Osteoblast (primary cell): ENCODE results near the gene AQP7. TPM values are rescaled to one million over a fixed set of nuclear protein-coding genes. Genes with fewer than 3 reads are reported as not detected.
A peak's percentile ranks its signal among the peaks of the same experiment; 100 is the strongest.

Source experiments
- DNase-seq: peaks from one replicate; pipeline ENCODE4 v3.0.0; 2011; ENCODE audit warnings: low spot score, mixed read lengths; ENCODE audit not compliant: insufficient read length; ENCODE audit errors: missing footprints
- H2AFZ ChIP-seq: 2 replicates; pipeline ENCODE4 v1.6.0; 2011; ENCODE audit warnings: mild to moderate bottlenecking, low read length
- H3K27ac ChIP-seq: 2 replicates; pipeline ENCODE4 v1.5.1; 2011; ENCODE audit warnings: mild to moderate bottlenecking, low read depth, low read length, moderate library complexity
- H3K27me3 ChIP-seq: 2 replicates; pipeline ENCODE4 v1.6.0; 2012; ENCODE audit warnings: mild to moderate bottlenecking, control low read depth, inconsistent platforms, low read length, moderate library complexity; ENCODE audit not compliant: insufficient read depth
- H3K36me3 ChIP-seq: 2 replicates; pipeline ENCODE4 v1.5.1; 2011; ENCODE audit warnings: mild to moderate bottlenecking, low read length, control low read depth, moderate library complexity; ENCODE audit not compliant: insufficient read depth
- H3K4me1 ChIP-seq: 2 replicates; pipeline ENCODE4 v1.5.1; 2011; ENCODE audit warnings: mild to moderate bottlenecking, low read length, control low read depth, moderate library complexity; ENCODE audit not compliant: insufficient read depth
- H3K4me2 ChIP-seq: 2 replicates; pipeline ENCODE4 v1.6.0; 2011; ENCODE audit warnings: mild to moderate bottlenecking, low read length; ENCODE audit not compliant: insufficient read depth
- H3K4me3 ChIP-seq: fragments of 200-600 bp; sonication (generic); 3 replicates; pipeline ENCODE4 v1.5.1; 2012; ENCODE audit warnings: mild to moderate bottlenecking, low read length, inconsistent platforms; ENCODE audit not compliant: insufficient read depth
- H3K79me2 ChIP-seq: 2 replicates; pipeline ENCODE4 v1.6.0; 2012; ENCODE audit warnings: mild to moderate bottlenecking, low read length, control low read depth, inconsistent platforms; ENCODE audit not compliant: insufficient read depth
- H3K9me3 ChIP-seq: 2 replicates; pipeline ENCODE4 v1.5.1; 2011; ENCODE audit warnings: low read depth, low read length, control low read depth
- H4K20me1 ChIP-seq: 2 replicates; pipeline ENCODE4 v1.6.0; 2012; ENCODE audit warnings: mild to moderate bottlenecking, low read length, control low read depth; ENCODE audit not compliant: insufficient read depth
- total RNA-seq: library from RNA; depleted of rRNA; stranded (reverse); fragments of >200 nt; gene quantifications from 2 replicates; pipeline ENCODE4 v1.2.3, GENCODE V29; 2012
- TF ChIP-seq, protein P1 (sequence below): IDR thresholded peaks from 2 replicates; pipeline ENCODE4 v1.5.1; 2011; ENCODE audit warnings: mild to moderate bottlenecking, low read depth, low read length, moderate library complexity; ENCODE audit errors: extremely low read depth

The AQP7 gene
- total RNA-seq, 1 donor = not detected

DNA sequence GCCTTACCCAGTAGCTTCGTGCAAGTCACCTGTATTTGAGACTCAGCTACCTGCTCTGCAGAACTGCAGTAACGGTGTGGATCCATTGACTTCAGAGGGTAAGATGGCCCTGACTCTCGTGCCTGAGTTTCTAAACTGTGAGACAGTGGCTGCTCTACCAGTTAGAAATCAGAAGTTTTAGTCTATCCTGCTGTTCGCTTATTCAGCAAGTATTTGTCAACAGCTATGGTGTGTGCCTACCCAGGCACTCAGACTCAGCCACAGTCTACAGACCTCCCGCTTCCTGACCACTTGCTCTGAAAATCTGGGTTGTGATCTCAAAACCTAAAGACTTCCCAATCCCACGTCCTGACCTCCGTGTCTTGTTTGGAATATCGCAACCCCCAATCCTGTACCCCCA is 31.5 kb upstream of the AQP7 start:
- TF ChIP-seq, protein P1, sequence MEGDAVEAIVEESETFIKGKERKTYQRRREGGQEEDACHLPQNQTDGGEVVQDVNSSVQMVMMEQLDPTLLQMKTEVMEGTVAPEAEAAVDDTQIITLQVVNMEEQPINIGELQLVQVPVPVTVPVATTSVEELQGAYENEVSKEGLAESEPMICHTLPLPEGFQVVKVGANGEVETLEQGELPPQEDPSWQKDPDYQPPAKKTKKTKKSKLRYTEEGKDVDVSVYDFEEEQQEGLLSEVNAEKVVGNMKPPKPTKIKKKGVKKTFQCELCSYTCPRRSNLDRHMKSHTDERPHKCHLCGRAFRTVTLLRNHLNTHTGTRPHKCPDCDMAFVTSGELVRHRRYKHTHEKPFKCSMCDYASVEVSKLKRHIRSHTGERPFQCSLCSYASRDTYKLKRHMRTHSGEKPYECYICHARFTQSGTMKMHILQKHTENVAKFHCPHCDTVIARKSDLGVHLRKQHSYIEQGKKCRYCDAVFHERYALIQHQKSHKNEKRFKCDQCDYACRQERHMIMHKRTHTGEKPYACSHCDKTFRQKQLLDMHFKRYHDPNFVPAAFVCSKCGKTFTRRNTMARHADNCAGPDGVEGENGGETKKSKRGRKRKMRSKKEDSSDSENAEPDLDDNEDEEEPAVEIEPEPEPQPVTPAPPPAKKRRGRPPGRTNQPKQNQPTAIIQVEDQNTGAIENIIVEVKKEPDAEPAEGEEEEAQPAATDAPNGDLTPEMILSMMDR = no peak
- H2AFZ ChIP-seq = no peak overlapping the region
- H3K4me1 ChIP-seq = no peaks in the 10 kb centered on the region
- no peaks in the 10 kb centered on the region for H3K9me3 ChIP-seq
- H3K27me3 ChIP-seq = peaks cover 25% of the 10 kb centered on the region
- no peak overlapping the region for H3K27ac ChIP-seq
- no peak overlapping the region for H3K4me3 ChIP-seq
- no peaks in the 10 kb centered on the region for H4K20me1 ChIP-seq
- H3K4me2 ChIP-seq = no peak overlapping the region
- no peaks in the 10 kb centered on the region for H3K36me3 ChIP-seq
- H3K79me2 ChIP-seq = no peaks in the 10 kb centered on the region
- DNase-seq = no peak

DNA sequence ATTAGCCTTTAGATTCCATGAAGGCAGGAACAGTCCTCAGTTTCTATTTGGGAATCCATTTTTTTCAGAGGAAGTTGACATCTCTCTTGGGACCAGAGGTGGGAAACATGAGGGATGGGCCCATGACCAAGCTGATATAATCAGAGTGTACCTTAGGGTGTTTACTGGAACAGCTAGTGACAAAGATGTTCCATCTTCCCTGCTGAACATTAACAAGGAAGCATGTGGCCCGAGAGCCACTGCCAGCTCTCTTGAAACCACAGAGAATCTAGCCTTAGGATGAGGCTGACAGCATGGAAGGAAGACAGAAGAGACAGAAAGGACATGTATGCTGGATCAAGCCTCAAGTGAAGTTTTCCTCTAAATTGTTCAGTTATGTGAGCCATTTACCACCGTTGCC is 29.1 kb upstream of the AQP7 start:
- H3K4me2 ChIP-seq = no peak overlapping the region
- H3K36me3 ChIP-seq = no peaks in the 10 kb centered on the region
- TF ChIP-seq, protein P1 = no peak
- no peaks in the 10 kb centered on the region for H4K20me1 ChIP-seq
- DNase-seq = no peak
- no peak overlapping the region for H3K4me3 ChIP-seq
- no peaks in the 10 kb centered on the region for H3K9me3 ChIP-seq
- H3K27ac ChIP-seq = no peak overlapping the region
- no peaks in the 10 kb centered on the region for H3K4me1 ChIP-seq
- H3K79me2 ChIP-seq = no peaks in the 10 kb centered on the region
- peaks cover 21% of the 10 kb centered on the region for H3K27me3 ChIP-seq
- no peak overlapping the region for H2AFZ ChIP-seq

DNA sequence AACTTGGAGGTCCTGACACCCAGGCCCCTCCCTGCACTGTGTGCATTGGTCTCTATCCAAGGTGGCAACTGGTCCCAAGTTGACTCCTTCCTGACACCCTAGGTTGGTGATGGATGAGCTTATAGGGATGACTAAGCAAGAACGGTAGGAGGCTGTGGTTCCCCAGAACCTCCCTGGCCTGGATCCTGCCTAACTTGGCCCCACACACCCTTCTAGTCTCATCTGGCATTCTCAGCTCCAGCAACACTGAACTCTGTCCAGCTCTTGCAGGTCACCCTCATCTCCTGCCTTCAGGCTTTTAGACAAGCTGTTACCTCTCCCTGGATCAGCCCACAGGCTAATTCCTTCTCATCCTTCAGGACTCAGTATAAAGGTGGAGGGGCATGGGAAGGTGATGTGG is 28.6 kb upstream of the AQP7 start:
- no peak overlapping the region for H2AFZ ChIP-seq

DNA sequence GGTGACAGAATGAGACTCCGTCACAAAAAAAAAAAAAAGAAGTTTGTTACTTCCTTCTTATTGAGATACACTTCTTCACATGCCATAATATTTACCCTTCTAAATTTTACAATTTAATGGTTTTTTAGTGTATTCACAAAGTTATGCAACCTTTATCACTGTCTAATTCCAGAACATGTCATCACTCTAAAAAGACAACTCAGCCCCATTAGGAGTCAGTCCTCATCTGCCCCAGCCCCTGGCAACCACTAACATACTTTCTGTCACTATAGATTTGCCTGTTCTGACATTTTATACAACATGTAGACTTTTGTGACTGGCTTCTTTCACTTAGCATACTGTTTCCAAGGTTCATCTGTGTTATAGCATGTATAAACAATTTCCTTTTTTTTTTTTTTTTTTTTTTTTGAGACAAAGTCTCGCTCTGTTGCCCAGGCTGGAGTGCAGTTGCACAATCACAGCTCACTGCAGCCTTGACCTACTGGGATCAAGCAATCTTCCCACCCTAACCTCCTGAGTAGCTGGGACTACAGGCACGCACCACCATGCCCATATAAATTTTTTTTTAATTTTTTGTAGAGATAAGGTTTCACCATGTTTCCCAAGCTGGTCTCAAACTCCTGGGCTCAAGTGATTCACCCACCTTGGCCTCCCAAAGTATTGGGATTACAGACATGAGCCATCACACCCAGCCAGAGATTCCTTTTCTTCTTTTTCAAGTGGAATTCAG is 27.1 kb upstream of the AQP7 start:
- Histone ChIP-seq H3K27ac (no peak overlapping the region), H3K9me3 (no peaks in the 10 kb centered on the region), H3K36me3 (no peaks in the 10 kb centered on the region), H3K4me3 (no peak overlapping the region), H3K27me3 (peaks cover 2% of the 10 kb centered on the region), H3K4me2 (no peak overlapping the region), H3K79me2 (no peaks in the 10 kb centered on the region), H2AFZ (no peak overlapping the region), H4K20me1 (no peaks in the 10 kb centered on the region), H3K4me1 (peaks cover 3% of the 10 kb centered on the region)
- TF ChIP-seq, protein P1 = no peak
- DNase-seq = peak; percentile 85

More for the DNA sequence above, 28.6 kb upstream of the AQP7 start:
- TF ChIP-seq, protein P1 = no peak
- Histone ChIP-seq H3K79me2 (no peaks in the 10 kb centered on the region), H3K4me2 (no peak overlapping the region), H3K9me3 (no peaks in the 10 kb centered on the region), H3K4me1 (no peaks in the 10 kb centered on the region), H3K27me3 (peaks cover 17% of the 10 kb centered on the region), H3K4me3 (no peak overlapping the region), H3K27ac (no peak overlapping the region), H3K36me3 (no peaks in the 10 kb centered on the region), H4K20me1 (no peaks in the 10 kb centered on the region)
- peak; percentile 65 for DNase-seq
